ENCODE results near the gene GLI3.

GLI3 gene

DNA sequence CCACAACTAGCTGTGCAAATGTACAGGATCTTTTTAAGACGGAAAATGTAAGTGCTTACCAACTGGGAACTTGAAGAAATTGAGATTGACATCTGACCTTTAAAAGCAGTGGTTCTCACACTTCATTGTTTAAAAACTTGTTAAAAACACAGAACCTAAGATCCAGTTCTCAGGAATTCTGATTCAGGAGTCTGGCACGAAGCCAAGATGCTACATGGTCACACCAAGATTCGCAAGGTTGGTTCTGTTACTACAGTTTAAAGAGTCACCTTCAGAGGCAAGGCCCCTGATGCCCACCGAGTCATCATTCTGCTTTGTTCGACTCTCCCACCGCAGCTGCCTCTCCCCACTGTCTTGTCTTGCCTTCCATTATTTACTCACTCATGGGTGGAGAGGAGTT, 113.3 kb downstream of the GLI3 start:
- Histone ChIP-seq H2BK120ac (ENCODE audit: insufficient read depth, low read length, poor library complexity) (no peak overlapping the region), H3K18ac (ENCODE audit: low read length) (no peak overlapping the region), H3K4ac (ENCODE audit: low read depth, low read length) (no peak overlapping the region), H3K4me1 (ENCODE audit: control insufficient read depth in 1 of 2, insufficient read depth in 2 of 2, low read length in 2 of 2) (no peaks in the 10 kb centered on the region), H3K36me3 (ENCODE audit: control insufficient read depth in 1 of 2, insufficient read depth in 2 of 2, low read length in 2 of 2) (no peaks in the 10 kb centered on the region), H3K27me3 (ENCODE audit: insufficient read depth, low read length) (no peaks in the 10 kb centered on the region), H3K79me2 (ENCODE audit: control insufficient read depth, insufficient read depth, low read length, poor library complexity) (no peaks in the 10 kb centered on the region), H2BK12ac (ENCODE audit: low read length) (no peak overlapping the region), H3K9me3 (ENCODE audit: insufficient read depth, low read depth, low read length) (no peaks in the 10 kb centered on the region), H3K4me3 (ENCODE audit: low read depth, low read length) (no peak overlapping the region), H3K9ac (ENCODE audit: low read length) (no peak overlapping the region), H3K14ac (ENCODE audit: low read length) (no peak overlapping the region), H4K91ac (ENCODE audit: low read depth, low read length) (no peak overlapping the region), H2AK5ac (ENCODE audit: low read length) (no peak overlapping the region), H4K12ac (ENCODE audit: low read depth, low read length) (no peak overlapping the region), H2BK5ac (ENCODE audit: low read depth, low read length, poor library complexity) (no peak overlapping the region), H4K8ac (ENCODE audit: low read depth, low read length) (no peak overlapping the region), H3K27ac (ENCODE audit: low read depth, low read length) (no peak overlapping the region), H3K79me1 (ENCODE audit: low read length) (peaks cover 2% of the 10 kb centered on the region), H2AFZ (ENCODE audit: insufficient read depth, low read length, poor library complexity) (no peak overlapping the region), H3K23ac (ENCODE audit: low read length) (no peak overlapping the region), H3K4me2 (ENCODE audit: low read length) (no peak overlapping the region)
- WGBS (ENCODE audit: extremely low coverage, insufficient coverage, insufficient read length): no CpG with 5 or more reads among the region's 6 CpGs
- DNase-seq: no peak

DNA sequence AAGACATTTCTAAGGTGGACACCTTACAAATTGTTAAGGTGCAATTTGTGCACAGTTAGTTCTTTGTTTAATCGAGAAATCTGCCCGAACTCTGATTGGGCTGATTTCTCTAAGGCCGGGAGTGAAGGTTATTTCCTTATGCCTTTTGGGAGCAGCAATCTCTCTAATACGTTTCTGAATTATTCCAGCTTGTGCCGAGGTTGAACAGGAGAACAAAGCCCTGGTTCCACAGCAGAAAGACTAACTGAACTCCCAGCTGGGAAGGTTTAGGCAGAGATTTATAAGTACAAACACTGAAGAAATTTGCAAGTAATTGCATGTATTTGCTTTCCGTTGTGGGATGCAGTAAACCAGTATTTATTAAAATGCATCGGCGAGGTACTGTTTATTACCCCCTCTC, 116.8 kb downstream of the GLI3 start:
- Histone ChIP-seq H3K79me1 (ENCODE audit: low read length) (peaks cover 2% of the 10 kb centered on the region), H2AK5ac (ENCODE audit: low read length) (no peak overlapping the region), H4K8ac (ENCODE audit: low read depth, low read length) (no peak overlapping the region), H3K9ac (ENCODE audit: low read length) (no peak overlapping the region), H4K91ac (ENCODE audit: low read depth, low read length) (no peak overlapping the region), H3K27me3 (ENCODE audit: insufficient read depth, low read length) (no peaks in the 10 kb centered on the region), H3K23ac (ENCODE audit: low read length) (no peak overlapping the region), H3K14ac (ENCODE audit: low read length) (no peak overlapping the region), H2BK5ac (ENCODE audit: low read depth, low read length, poor library complexity) (no peak overlapping the region), H3K27ac (ENCODE audit: low read depth, low read length) (no peak overlapping the region), H2BK120ac (ENCODE audit: insufficient read depth, low read length, poor library complexity) (no peak overlapping the region), H3K4me3 (ENCODE audit: low read depth, low read length) (no peak overlapping the region), H3K4ac (ENCODE audit: low read depth, low read length) (no peak overlapping the region), H3K36me3 (ENCODE audit: control insufficient read depth in 1 of 2, insufficient read depth in 2 of 2, low read length in 2 of 2) (no peaks in the 10 kb centered on the region), H2AFZ (ENCODE audit: insufficient read depth, low read length, poor library complexity) (no peak overlapping the region), H3K9me3 (ENCODE audit: insufficient read depth, low read depth, low read length) (peaks cover 1% of the 10 kb centered on the region), H3K4me2 (ENCODE audit: low read length) (no peak overlapping the region), H2BK12ac (ENCODE audit: low read length) (no peak overlapping the region), H3K18ac (ENCODE audit: low read length) (no peak overlapping the region), H4K12ac (ENCODE audit: low read depth, low read length) (no peak overlapping the region), H3K79me2 (ENCODE audit: control insufficient read depth, insufficient read depth, low read length, poor library complexity) (no peaks in the 10 kb centered on the region), H3K4me1 (ENCODE audit: control insufficient read depth in 1 of 2, insufficient read depth in 2 of 2, low read length in 2 of 2) (peaks cover 0 to 3% of the 10 kb centered on the region in 2 experiments)
- no peak for DNase-seq
- no CpG with 5 or more reads among the region's 8 CpGs for WGBS (ENCODE audit: extremely low coverage, insufficient coverage, insufficient read length)

DNA sequence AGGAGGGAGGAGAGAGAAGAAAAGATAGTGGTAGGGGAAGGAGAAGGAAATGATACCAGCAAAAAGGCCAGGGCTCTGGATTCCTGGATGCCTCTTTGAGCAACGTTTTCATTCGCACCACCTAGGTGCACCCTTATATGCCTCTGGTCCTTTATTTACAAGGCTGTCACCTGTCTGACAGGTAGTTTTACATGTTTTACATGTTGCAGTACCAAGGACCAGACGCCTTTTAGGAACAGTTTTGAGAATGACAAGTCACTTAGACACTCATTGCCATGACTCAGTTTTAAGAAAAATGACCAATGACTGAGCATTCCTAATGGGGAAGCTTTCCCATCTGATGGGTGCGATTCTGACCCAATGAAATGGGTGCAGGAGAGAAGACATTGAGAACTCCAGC, 119.8 kb downstream of the GLI3 start:
- DNase-seq: peak; percentile 79 to 86
- peaks cover 1% of the 10 kb centered on the region for H3K9me3 ChIP-seq (ENCODE audit: insufficient read depth, low read depth, low read length)
- H3K4ac ChIP-seq (ENCODE audit: low read depth, low read length): no peak overlapping the region
- H2AK5ac ChIP-seq (ENCODE audit: low read length): no peak overlapping the region
- H4K8ac ChIP-seq (ENCODE audit: low read depth, low read length): no peak overlapping the region
- no peak overlapping the region for H4K91ac ChIP-seq (ENCODE audit: low read depth, low read length)
- H3K36me3 ChIP-seq (ENCODE audit: control insufficient read depth in 1 of 2, insufficient read depth in 2 of 2, low read length in 2 of 2): no peaks in the 10 kb centered on the region
- H2BK120ac ChIP-seq (ENCODE audit: insufficient read depth, low read length, poor library complexity): no peak overlapping the region
- no peak overlapping the region for H3K9ac ChIP-seq (ENCODE audit: low read length)
- H3K18ac ChIP-seq (ENCODE audit: low read length): no peak overlapping the region
- H2AFZ ChIP-seq (ENCODE audit: insufficient read depth, low read length, poor library complexity): no peak overlapping the region
- H3K79me2 ChIP-seq (ENCODE audit: control insufficient read depth, insufficient read depth, low read length, poor library complexity): no peaks in the 10 kb centered on the region
- peaks cover 2% of the 10 kb centered on the region for H3K79me1 ChIP-seq (ENCODE audit: low read length)
- H3K23ac ChIP-seq (ENCODE audit: low read length): no peak overlapping the region
- H3K4me3 ChIP-seq (ENCODE audit: low read depth, low read length): no peak overlapping the region
- no peaks in the 10 kb centered on the region for H3K27me3 ChIP-seq (ENCODE audit: insufficient read depth, low read length)
- H3K4me1 ChIP-seq (ENCODE audit: control insufficient read depth in 1 of 2, insufficient read depth in 2 of 2, low read length in 2 of 2): peaks cover 0 to 3% of the 10 kb centered on the region in 2 experiments
- no peak overlapping the region for H3K27ac ChIP-seq (ENCODE audit: low read depth, low read length)
- no peak overlapping the region for H4K12ac ChIP-seq (ENCODE audit: low read depth, low read length)
- H2BK5ac ChIP-seq (ENCODE audit: low read depth, low read length, poor library complexity): no peak overlapping the region
- no peak overlapping the region for H3K4me2 ChIP-seq (ENCODE audit: low read length)
- WGBS (ENCODE audit: extremely low coverage, insufficient coverage, insufficient read length): no CpG with 5 or more reads among the region's 4 CpGs
- no peak overlapping the region for H3K14ac ChIP-seq (ENCODE audit: low read length)
- H2BK12ac ChIP-seq (ENCODE audit: low read length): no peak overlapping the region

DNA sequence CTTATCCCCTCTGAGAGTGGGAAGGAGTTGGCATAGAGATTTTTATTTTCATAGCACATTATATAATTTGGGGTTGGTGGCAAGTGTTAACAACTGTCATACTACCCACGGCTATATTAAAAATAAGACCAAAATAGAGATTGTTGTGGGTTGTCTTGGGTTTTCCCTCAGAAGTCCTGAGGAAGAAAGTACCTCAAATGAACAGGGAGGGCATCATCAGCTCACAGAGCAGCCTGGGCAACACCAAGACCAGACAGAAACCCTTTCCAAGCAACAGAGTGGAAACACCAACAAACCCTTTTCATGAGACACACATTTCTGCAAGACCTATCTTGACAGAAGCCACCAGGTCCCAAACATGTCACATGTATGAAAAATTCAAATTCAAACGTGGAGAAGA, 121.2 kb downstream of the GLI3 start:
- Histone ChIP-seq H3K14ac (ENCODE audit: low read length) (no peak overlapping the region), H3K36me3 (ENCODE audit: control insufficient read depth in 1 of 2, insufficient read depth in 2 of 2, low read length in 2 of 2) (no peaks in the 10 kb centered on the region), H3K18ac (ENCODE audit: low read length) (no peak overlapping the region), H4K12ac (ENCODE audit: low read depth, low read length) (no peak overlapping the region), H3K79me1 (ENCODE audit: low read length) (peaks cover 2% of the 10 kb centered on the region), H3K9me3 (ENCODE audit: insufficient read depth, low read depth, low read length) (peaks cover 1% of the 10 kb centered on the region), H3K79me2 (ENCODE audit: control insufficient read depth, insufficient read depth, low read length, poor library complexity) (no peaks in the 10 kb centered on the region), H3K4me2 (ENCODE audit: low read length) (no peak overlapping the region), H3K27me3 (ENCODE audit: insufficient read depth, low read length) (no peaks in the 10 kb centered on the region), H3K27ac (ENCODE audit: low read depth, low read length) (no peak overlapping the region), H4K91ac (ENCODE audit: low read depth, low read length) (no peak overlapping the region), H2BK120ac (ENCODE audit: insufficient read depth, low read length, poor library complexity) (no peak overlapping the region), H2AFZ (ENCODE audit: insufficient read depth, low read length, poor library complexity) (no peak overlapping the region), H2BK5ac (ENCODE audit: low read depth, low read length, poor library complexity) (no peak overlapping the region), H3K4me3 (ENCODE audit: low read depth, low read length) (no peak overlapping the region), H3K4me1 (ENCODE audit: control insufficient read depth in 1 of 2, insufficient read depth in 2 of 2, low read length in 2 of 2) (peaks cover 0 to 3% of the 10 kb centered on the region in 2 experiments), H3K4ac (ENCODE audit: low read depth, low read length) (no peak overlapping the region), H3K9ac (ENCODE audit: low read length) (no peak overlapping the region), H4K8ac (ENCODE audit: low read depth, low read length) (no peak overlapping the region), H2AK5ac (ENCODE audit: low read length) (no peak overlapping the region), H3K23ac (ENCODE audit: low read length) (no peak overlapping the region), H2BK12ac (ENCODE audit: low read length) (no peak overlapping the region)
- no CpG with 5 or more reads among the region's 2 CpGs for WGBS (ENCODE audit: extremely low coverage, insufficient coverage, insufficient read length)
- DNase-seq: no peak
